ENCODE results near the gene RAB44. TPM values are rescaled to one million over a fixed set of nuclear protein-coding genes. Genes with fewer than 3 reads are reported as not detected.
"Not testable (repeated sequence)": the region's sequence is repeated elsewhere in the genome, so short reads cannot be mapped to it uniquely, and the experiment has no call there.

Gene RAB44
- total RNA-seq, 1 donor: not detected

GRCh38 chr6:36700071-36700812 lies 2.6 kb downstream of the RAB44 start:
- no peak for DNase-seq (ENCODE audit: low read depth)
- no peak overlapping the region for H3K4me3 ChIP-seq (ENCODE audit: low read depth, low read length)
- no peak for TF ChIP-seq CTCF (IDR thresholded peaks at IDR 0.05; ENCODE audit: insufficient read depth, low read length)

DNA sequence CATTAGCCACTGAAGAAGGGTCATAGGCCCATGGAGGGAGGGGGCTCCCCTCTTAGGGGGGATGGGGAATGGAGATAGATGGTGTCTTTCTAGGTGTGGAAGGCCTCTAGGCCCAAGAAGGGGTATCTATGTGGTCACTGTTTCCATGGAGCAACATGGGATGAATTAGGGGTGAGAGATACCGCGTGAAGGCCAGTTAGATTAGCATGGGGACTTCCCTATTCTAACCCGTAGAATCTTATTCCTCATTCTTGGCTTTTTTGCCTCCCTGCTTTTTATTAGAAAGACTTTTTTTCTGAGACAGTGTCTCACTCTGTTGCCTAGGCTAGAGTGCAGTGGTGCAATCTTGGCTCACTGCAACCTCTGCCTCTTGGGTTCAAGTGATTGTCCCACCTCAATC lies 3.2 kb downstream of the RAB44 start:
- no peak for TF ChIP-seq CTCF (IDR thresholded peaks at IDR 0.05; ENCODE audit: insufficient read depth, low read length)

DNA sequence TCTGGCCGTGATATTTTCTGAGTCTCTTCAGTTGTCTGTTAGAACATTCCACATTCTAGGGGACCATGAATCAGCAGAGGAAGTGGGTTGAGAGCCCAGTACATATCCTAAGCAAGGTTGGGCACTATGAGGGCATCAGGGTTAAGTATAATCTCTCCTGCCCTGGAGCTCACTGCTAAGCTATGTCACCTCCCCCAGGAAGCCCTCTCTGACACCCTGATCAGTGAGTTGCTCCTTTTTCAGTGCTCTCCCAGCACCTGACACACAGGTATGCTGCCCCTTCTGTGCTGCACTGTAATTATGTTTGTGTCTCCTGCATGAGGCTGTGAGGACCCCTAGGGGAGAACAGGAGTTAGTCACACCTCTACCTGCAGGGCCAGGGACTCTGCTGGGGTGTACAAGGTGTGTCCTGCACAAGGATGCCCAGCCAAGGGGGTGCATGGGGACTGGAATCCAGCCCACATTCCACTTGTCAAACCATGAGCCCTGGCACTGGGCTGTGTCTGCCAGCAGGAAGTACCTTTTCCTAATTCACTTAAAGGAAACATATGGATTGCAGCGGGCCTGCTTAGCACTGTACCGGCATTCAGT lies 3.9 kb downstream of the RAB44 start:
- TF ChIP-seq CTCF (IDR thresholded peaks at IDR 0.05; ENCODE audit: insufficient read depth, low read length): peak; percentile 12
- no peak for DNase-seq (ENCODE audit: low read depth)
- no peak overlapping the region for H3K4me3 ChIP-seq (ENCODE audit: low read depth, low read length)

More for the DNA sequence above, 3.2 kb downstream of the RAB44 start:
- no peak overlapping the region for H3K4me3 ChIP-seq (ENCODE audit: low read depth, low read length)
- no peak for DNase-seq (ENCODE audit: low read depth)

DNA sequence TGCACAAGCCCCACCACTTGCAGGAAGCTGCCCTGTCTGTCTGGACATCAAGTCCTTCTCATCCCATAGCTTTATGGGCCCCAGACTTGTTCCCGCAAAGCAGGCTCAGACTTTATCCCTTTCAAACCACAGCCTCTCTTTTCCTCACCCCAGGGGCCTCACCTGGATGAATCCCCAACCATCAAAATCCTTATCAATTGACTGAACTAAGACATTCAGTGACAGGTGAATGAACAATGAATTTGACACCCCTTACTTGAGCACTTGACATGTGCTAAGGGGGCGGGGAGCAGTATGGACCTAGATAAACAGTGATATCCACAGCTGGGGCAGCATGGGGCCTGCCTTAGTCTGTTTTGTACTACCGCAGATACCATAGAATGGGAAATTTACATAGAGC lies 5.0 kb downstream of the RAB44 start:
- no peak for TF ChIP-seq CTCF (IDR thresholded peaks at IDR 0.05; ENCODE audit: insufficient read depth, low read length)
- H3K4me3 ChIP-seq (ENCODE audit: low read depth, low read length): no peak overlapping the region
- DNase-seq (ENCODE audit: low read depth): no peak

- H3K4me3 ChIP-seq (ENCODE audit: low read depth, low read length): no peak overlapping the region
- no peak for DNase-seq (ENCODE audit: low read depth)
- no peak for TF ChIP-seq CTCF (IDR thresholded peaks at IDR 0.05; ENCODE audit: insufficient read depth, low read length)
Measured at GRCh38 chr6:36703081-36703606, 5.5 kb downstream of the RAB44 start.

DNA sequence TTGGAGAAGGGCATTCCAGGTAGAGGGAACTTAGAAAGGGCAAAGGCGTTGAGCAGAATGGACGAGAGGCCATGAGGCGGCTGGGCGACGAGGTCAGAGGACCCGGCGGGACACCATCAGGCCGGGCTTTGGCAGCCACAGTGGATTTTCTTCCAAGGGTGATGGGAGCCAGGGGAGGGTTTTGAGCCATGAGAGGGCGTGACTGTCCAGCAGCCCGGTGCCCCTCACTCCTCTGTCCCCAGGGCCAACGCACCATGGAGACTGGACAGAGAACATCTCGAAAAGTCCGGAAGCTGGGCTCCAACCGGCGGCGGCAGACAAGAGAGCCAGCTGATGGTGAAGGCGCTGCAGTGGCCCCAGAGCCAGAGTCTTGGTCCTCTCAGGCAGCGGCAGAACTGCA lies 6.4 kb downstream of the RAB44 start:
- no peak for DNase-seq (ENCODE audit: low read depth)
- TF ChIP-seq CTCF (IDR thresholded peaks at IDR 0.05; ENCODE audit: insufficient read depth, low read length): no peak
- no peak overlapping the region for H3K4me3 ChIP-seq (ENCODE audit: low read depth, low read length)

GRCh38 chr6:36704961-36705577 lies 7.4 kb downstream of the RAB44 start:
- not testable (repeated sequence) for DNase-seq (ENCODE audit: low read depth); H3K4me3 ChIP-seq (ENCODE audit: low read depth, low read length)

Data from fibroblast of the aortic adventitia (primary cell).